CD4-positive, alpha-beta T cell treated with Interleukin-15 for 1 hour (primary cell): ENCODE results near the gene MIPEP.
"Not testable (repeated sequence)": the region's sequence is repeated elsewhere in the genome, so short reads cannot be mapped to it uniquely, and the experiment has no call there.

Experiments used
- DNase-seq: peaks from one replicate; pipeline ENCODE4 v3.0.0-alpha.2; 2020

The MIPEP gene

DNA sequence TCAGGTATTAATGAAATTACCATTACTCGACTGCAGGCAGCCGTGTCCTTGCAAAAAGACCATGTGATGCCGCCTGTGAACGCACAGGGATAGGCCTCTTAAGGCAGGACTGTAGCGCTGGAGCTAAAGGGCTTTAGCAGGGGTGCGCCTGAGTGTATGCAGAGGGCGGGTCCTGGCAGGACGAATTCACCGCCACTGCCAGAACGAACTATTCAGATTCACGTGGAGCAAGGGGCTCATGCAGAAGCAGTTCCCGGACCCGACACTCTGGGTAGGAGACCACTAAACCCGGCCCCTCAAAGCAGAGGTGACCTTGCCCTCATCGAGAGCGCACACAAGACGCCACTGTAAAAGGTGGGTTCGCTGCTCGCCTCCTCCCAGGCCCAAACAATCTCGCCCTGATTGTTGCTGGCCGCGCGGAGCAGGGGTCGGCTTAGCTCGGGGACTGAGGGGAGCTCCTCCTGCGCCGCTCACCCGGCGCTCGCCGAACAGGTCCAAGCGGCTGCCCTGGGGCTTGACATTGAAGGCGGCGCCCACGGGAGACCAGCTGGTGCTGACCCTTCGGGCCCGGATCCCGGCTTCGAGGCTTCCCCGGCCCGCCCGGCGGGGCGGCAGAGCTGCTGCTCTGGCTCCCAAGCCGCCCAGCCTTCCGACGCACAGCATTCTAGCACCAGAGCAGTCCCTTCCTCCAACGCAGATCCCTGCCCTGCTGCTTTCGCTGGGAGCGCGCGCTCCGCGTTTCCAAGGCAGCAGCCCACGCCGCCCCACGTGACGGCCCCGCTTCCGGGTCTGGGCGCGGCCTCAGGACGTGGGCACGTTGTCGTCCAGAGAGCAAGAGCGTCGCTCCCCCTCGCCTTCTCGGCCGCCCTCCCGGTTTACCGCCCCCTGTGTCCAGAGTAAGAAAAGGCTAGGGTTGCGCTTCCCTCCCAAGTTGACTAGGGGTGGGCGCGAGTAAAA, at the start of gene MIPEP:
TSS of gene MIPEP (minus strand) at position 743 of the 957 bp plus-strand sequence. CDS start at position 663, 80 bp downstream.
- DNase-seq, result peak; percentile 88

DNA sequence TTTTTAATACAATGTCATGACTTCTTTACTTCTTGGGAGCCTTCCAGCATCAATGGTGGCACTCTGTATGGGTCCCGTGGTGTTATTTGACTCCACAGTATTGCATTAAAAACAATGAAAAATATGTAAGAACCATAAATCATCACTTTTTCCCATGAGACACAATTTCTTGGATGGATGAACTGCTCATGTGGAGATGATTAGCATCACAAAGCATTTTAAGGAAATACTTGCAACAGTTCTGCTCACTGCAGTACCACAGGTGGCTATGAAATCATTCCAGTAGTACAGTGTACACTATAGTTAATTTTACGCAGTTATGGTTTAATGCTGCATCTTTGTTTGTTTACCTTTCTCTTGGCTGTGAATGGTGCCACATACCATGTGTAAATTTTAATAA, 45.3 kb upstream of the MIPEP start:
- DNase-seq, result no peak

GRCh38 chr13:23928985-23929384, 39.8 kb upstream of the MIPEP start:
- DNase-seq, result no peak

GRCh38 chr13:23923031-23923430, 33.8 kb upstream of the MIPEP start:
- no peak for DNase-seq

GRCh38 chr13:23922005-23922932, 33.1 kb upstream of the MIPEP start:
- DNase-seq, result no peak

GRCh38 chr13:23921451-23921888, 32.3 kb upstream of the MIPEP start:
- DNase-seq, result no peak

- DNase-seq, result no peak
Observed at GRCh38 chr13:23919006-23919405, 29.8 kb upstream of the MIPEP start.

- no peak for DNase-seq
Observed at GRCh38 chr13:23918208-23918607, 29.0 kb upstream of the MIPEP start.

DNA sequence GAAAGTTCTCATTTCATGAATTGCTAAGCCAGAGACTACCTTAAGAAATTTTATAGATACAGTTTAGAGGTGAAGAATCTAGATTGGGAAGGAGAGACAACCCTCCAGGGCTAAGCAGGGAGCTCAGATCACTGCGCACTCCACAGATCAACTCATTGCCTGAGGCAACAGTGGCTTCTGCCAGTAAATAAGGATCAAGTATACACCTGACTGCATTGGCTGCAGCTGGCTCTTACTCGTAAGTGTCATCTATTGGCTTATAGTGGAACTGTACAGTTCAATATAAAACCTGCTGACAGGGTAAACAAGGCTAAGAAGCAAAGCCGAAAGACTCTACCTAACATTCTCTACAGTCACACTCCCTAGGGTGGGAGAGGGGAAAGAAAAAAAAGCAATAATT, 26.1 kb upstream of the MIPEP start:
- no peak for DNase-seq

DNA sequence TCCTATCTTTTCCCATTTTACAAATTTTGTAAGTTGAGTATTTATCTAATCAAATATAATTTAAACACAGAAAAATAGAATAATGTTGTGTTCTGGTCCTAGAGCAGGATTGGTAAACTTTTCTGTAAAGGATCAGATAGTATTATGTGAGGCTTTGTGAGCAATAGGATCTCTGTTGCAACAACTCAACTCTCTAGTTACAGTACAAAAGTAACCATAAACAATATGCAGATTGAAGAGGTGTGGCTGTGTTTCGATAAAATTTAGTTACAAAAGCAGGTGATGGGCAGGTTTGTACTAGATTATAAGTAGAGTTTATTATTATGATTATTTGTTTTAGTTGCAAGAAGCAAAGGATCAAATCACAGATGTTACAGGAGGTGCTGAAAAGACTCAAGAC, 23.3 kb upstream of the MIPEP start:
- DNase-seq, result no peak

- DNase-seq, result no peak
Observed at GRCh38 chr13:23909606-23910005, 20.4 kb upstream of the MIPEP start.

DNA sequence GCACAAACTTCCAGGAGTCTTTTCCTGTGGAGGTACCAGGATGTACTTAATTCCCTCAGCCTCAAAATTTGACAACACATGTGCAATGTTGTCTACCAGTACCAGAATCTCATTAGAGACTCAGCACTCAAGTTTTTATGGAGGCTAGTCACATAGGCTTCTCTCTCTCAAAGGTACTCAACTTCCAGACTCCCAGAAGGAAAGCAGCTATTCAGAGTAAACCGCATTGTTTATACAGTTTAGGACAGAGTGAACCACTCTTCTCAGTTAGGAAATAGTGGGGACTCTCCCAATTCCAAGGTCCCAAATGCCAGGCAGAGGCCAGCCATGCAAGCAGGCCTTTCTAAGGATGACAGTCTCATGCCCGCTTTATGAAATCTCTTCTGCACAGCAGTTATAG, 16.6 kb upstream of the MIPEP start:
- DNase-seq, result no peak

GRCh38 chr13:23903906-23904280, 14.7 kb upstream of the MIPEP start:
- no peak for DNase-seq

DNA sequence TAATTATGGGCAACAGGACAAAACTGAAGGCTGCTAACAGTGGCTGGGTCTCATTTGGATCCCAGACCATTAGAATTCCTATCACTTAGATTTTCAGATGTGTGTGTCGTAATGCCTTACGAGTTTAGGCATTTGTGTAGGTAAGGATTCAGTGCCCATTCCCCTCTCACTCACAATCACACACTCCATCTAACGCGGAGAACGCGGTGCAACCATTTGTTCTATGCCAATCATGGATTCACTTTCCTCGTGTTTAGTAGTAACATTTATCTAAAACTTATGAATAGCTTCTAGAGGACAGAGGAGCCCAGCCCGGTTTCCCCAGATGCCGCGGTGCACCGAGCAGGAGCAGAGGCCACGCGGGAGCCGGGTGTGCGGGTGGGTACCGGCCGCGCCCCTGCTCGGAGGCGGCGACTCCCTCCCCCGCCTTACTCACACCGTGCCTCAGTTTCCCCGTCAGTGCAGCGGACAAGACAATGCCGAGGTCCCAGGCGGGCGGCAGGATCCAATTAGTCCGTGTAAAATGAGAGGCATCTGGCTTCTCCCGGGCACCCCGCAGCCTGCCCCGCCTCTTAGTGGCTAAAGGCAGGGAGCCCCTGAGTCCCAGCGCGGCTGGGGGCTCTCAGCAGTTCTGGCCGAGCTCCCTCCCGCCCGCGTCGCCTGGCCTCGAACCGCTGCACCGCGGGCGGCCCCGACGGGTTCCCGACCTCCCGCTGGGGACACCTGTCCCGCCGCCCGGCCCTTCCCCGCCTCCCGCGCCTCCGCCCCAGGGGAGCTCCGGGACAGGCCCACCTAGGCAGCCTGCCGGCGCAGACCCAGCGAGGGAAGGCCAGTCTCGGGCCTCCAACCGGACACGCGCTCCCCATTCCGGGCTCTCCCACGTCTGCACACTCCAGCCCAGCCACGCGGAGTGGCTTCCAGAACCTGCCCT, 14.0 kb upstream of the MIPEP start:
- no peak for DNase-seq

DNA sequence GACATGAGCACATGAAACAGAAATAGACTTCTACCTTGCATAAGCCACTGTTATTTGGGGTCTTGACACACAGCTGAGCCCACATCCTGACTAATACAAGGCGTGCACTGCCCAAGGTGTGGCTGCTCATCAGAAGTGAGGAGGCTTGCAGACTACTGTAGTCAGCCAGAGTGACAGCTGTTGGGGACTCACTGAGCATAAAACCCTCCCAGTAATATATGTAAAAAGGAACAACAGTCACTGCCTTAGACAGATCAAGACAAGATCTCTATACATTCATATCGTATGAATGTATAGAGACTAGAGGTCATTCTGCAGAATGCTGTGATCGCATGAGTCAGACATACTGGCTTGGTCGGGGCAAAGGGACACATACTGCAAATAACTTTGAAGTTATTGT, 12.2 kb upstream of the MIPEP start:
- no peak for DNase-seq

- no peak for DNase-seq
Observed at GRCh38 chr13:23899555-23899954, 10.4 kb upstream of the MIPEP start.

DNA sequence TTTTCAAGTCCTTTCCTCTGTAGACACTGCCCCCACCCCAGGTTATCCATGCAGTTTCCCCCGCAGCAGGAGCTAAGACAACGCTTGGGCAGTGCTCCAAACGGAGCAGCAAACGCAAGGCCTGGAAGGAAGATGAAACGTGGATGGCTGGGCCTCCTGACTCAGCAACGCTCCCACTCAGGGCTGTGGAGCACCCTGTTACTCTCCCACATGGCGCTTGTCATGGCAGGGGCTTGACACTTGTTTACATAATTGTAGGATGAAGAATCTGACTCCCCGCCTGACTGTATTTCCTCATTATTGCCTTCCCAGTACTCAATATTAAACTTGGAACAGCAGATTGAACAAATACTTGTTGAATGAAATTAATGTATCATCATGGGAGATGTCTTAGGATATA, 8.9 kb upstream of the MIPEP start:
- no peak for DNase-seq

DNA sequence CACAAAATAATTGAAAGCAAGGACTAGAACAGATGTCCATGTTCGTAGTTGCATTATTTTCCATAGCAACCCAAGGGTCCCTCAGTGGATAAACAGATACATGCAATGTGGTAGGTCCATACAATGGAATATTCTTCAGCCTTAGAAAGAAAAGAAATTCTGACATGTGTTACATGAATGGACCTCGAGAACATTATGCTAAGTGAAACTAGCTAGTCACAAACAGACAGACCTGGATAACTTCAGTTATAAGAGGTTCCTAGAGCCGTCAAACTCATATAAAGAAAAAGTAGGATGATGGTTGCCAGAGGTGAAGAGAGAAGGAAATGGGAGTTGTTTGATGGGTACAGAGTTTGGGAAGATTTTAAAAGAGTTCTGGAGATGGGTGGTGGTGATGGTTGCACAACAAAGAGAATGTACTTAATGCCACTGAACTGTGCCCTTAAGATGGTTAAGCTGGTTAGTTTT, 8.3 kb upstream of the MIPEP start, which contains the start of gene C1QTNF9B:
TSS of gene C1QTNF9B (minus strand) at position 51 of the 468 bp plus-strand sequence.
- not testable (repeated sequence) for DNase-seq

GRCh38 chr13:23894746-23895145, 5.5 kb upstream of the MIPEP start:
- DNase-seq, result not testable (repeated sequence)

DNA sequence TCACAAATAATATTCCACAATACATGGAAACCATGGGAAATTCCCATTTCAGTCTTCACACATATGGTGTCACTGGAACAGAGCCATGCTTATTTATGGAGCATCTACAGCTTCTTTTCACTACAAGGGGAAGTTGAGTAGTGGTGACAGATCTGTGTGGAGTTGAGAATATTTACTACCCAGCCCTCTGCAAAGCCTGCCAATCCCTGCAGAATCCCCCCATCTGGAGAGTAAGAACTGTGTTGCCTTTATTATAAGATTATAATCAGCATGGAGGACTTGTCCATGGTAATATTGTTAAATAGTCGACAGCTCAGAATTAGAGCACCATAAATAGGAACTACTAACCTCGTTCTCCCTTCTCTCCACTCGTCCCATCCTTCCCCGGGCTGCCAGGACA, 4.6 kb upstream of the MIPEP start:
- DNase-seq, result not testable (repeated sequence)

GRCh38 chr13:23889615-23890607, 711 bp upstream of the MIPEP start:
- DNase-seq, result no peak
